Retinal pigment epithelial cell (primary cell): ENCODE results near the gene MIXL1.
"Not testable (repeated sequence)": the region's sequence is repeated elsewhere in the genome, so short reads cannot be mapped to it uniquely, and the experiment has no call there.

Experiments used
- DNase-seq: peaks from one replicate; pipeline ENCODE4 v3.0.0-alpha.2; 2010; ENCODE audit warnings: low read depth
- H3K4me3 ChIP-seq: 2 replicates; pipeline ENCODE4 v1.5.1; 2011; ENCODE audit warnings: mild to moderate bottlenecking, low read length, control low read depth, moderate library complexity
- CTCF ChIP-seq: conservative IDR thresholded peaks from 2 replicates; pipeline ENCODE4 v1.5.1; 2011; ENCODE audit warnings: low read depth, low read length, control low read depth, inconsistent platforms

The MIXL1 gene

GRCh38 chr1:226253933-226254332 lies 30.5 kb downstream of the MIXL1 start:
- H3K4me3 ChIP-seq = no peak overlapping the region
- no peak for TF ChIP-seq CTCF
- no peak for DNase-seq

- DNase-seq = no peak
- H3K4me3 ChIP-seq = no peak overlapping the region
- no peak for TF ChIP-seq CTCF
These were observed 31.9 kb downstream of the MIXL1 start for GRCh38 chr1:226255380-226255779.

GRCh38 chr1:226261818-226262217 lies 38.4 kb downstream of the MIXL1 start:
- H3K4me3 ChIP-seq = no peak overlapping the region
- DNase-seq = no peak
- no peak for TF ChIP-seq CTCF

- TF ChIP-seq CTCF = no peak
- H3K4me3 ChIP-seq = no peak overlapping the region
- DNase-seq = peak; percentile 6
These were observed 45.1 kb downstream of the MIXL1 start for GRCh38 chr1:226268421-226269124.

GRCh38 chr1:226272233-226272902 lies 48.9 kb downstream of the MIXL1 start:
- peak; percentile 56 for DNase-seq
- H3K4me3 ChIP-seq = not testable (repeated sequence)

- no peak overlapping the region for H3K4me3 ChIP-seq
- DNase-seq = no peak
- TF ChIP-seq CTCF = no peak
These were observed 50.7 kb downstream of the MIXL1 start for GRCh38 chr1:226274138-226274537.

GRCh38 chr1:226276077-226276682 lies 52.7 kb downstream of the MIXL1 start:
- no peak overlapping the region for H3K4me3 ChIP-seq
- no peak for TF ChIP-seq CTCF
- no peak for DNase-seq
